ENCODE measurements around the gene IPO4.

The IPO4 gene

GRCh38 chr14:24190416-24190815 lies 1.8 kb upstream of the IPO4 start:
- Histone ChIP-seq H3K9ac (ENCODE audit: insufficient read length) (no peak overlapping the region), H3K4me3 (no peak overlapping the region), H3K9me3 (ENCODE audit: low read depth, low read length) (no peaks in the 10 kb centered on the region), H3K36me3 (ENCODE audit: insufficient read depth, low read length) (peaks cover 34% of the 10 kb centered on the region), H3K27ac (no peak overlapping the region)
- DNase-seq (ENCODE audit: low read depth, low spot score), result no peak
- TF ChIP-seq POLR2AphosphoS5 (IDR thresholded peaks at IDR 0.05; ENCODE audit: borderline replicate concordance, low read depth, low read length) (no peak), EZH2 (IDR thresholded peaks at IDR 0.05) (no peak), FOXP2 (optimal IDR thresholded peaks at IDR 0.05; ENCODE audit: control extremely low read depth, extremely low read length, insufficient read depth) (no peak)

- Histone ChIP-seq H3K9me3 (ENCODE audit: low read depth, low read length) (no peaks in the 10 kb centered on the region), H3K36me3 (ENCODE audit: insufficient read depth, low read length) (peaks cover 42% of the 10 kb centered on the region), H3K9ac (ENCODE audit: insufficient read length) (peak overlapping the region; percentile 81), H3K4me3 (peak overlapping the region; percentile 86), H3K27ac (peak overlapping the region; percentile 80)
- TF ChIP-seq FOXP2 (optimal IDR thresholded peaks at IDR 0.05; ENCODE audit: control extremely low read depth, extremely low read length, insufficient read depth), result no peak
- TF ChIP-seq POLR2AphosphoS5 (IDR thresholded peaks at IDR 0.05; ENCODE audit: borderline replicate concordance, low read depth, low read length), result no peak
- no peak for TF ChIP-seq EZH2 (IDR thresholded peaks at IDR 0.05)
- DNase-seq (ENCODE audit: low read depth, low spot score), result no peak
Observed at GRCh38 chr14:24189460-24189859, 844 bp upstream of the IPO4 start.

- TF ChIP-seq FOXP2 (optimal IDR thresholded peaks at IDR 0.05; ENCODE audit: control extremely low read depth, extremely low read length, insufficient read depth) (no peak), EZH2 (IDR thresholded peaks at IDR 0.05) (no peak), POLR2AphosphoS5 (IDR thresholded peaks at IDR 0.05; ENCODE audit: borderline replicate concordance, low read depth, low read length) (no peak)
- Histone ChIP-seq H3K36me3 (ENCODE audit: insufficient read depth, low read length) (peaks cover 44% of the 10 kb centered on the region), H3K9ac (ENCODE audit: insufficient read length) (peak overlapping the region; percentile 81), H3K9me3 (ENCODE audit: low read depth, low read length) (no peaks in the 10 kb centered on the region), H3K4me3 (peak overlapping the region; percentile 86), H3K27ac (peak overlapping the region; percentile 80)
- DNase-seq (ENCODE audit: low read depth, low spot score), result no peak
Observed at GRCh38 chr14:24189059-24189375, 401 bp upstream of the IPO4 start.

- no peak overlapping the region for H3K27ac ChIP-seq
Observed at GRCh38 chr14:24187539-24187915, 1.1 kb downstream of the IPO4 start.

GRCh38 chr14:24186831-24187538 lies 1.6 kb downstream of the IPO4 start:
- Histone ChIP-seq H3K9me3 (ENCODE audit: low read depth, low read length) (no peaks in the 10 kb centered on the region), H3K27ac (no peak overlapping the region), H3K36me3 (ENCODE audit: insufficient read depth, low read length) (peaks cover 50% of the 10 kb centered on the region), H3K9ac (ENCODE audit: insufficient read length) (peak overlapping the region; percentile 80), H3K4me3 (peak overlapping the region; percentile 86)
- DNase-seq (ENCODE audit: low read depth, low spot score), result no peak
- no peak for TF ChIP-seq EZH2 (IDR thresholded peaks at IDR 0.05)
- no peak for TF ChIP-seq FOXP2 (optimal IDR thresholded peaks at IDR 0.05; ENCODE audit: control extremely low read depth, extremely low read length, insufficient read depth)
- no peak for TF ChIP-seq POLR2AphosphoS5 (IDR thresholded peaks at IDR 0.05; ENCODE audit: borderline replicate concordance, low read depth, low read length)

More at GRCh38 chr14:24187539-24187915, 1.1 kb downstream of the IPO4 start:
- Histone ChIP-seq H3K36me3 (ENCODE audit: insufficient read depth, low read length) (peaks cover 53% of the 10 kb centered on the region), H3K4me3 (peak overlapping the region; percentile 86), H3K9me3 (ENCODE audit: low read depth, low read length) (no peaks in the 10 kb centered on the region), H3K9ac (ENCODE audit: insufficient read length) (peak overlapping the region; percentile 80)
- no peak for DNase-seq (ENCODE audit: low read depth, low spot score)
- TF ChIP-seq POLR2AphosphoS5 (IDR thresholded peaks at IDR 0.05; ENCODE audit: borderline replicate concordance, low read depth, low read length), result no peak
- no peak for TF ChIP-seq EZH2 (IDR thresholded peaks at IDR 0.05)
- no peak for TF ChIP-seq FOXP2 (optimal IDR thresholded peaks at IDR 0.05; ENCODE audit: control extremely low read depth, extremely low read length, insufficient read depth)

GRCh38 chr14:24185741-24186140 lies 2.9 kb downstream of the IPO4 start:
- H3K9ac ChIP-seq (ENCODE audit: insufficient read length), result no peak overlapping the region
- no peak for TF ChIP-seq POLR2AphosphoS5 (IDR thresholded peaks at IDR 0.05; ENCODE audit: borderline replicate concordance, low read depth, low read length)
- TF ChIP-seq FOXP2 (optimal IDR thresholded peaks at IDR 0.05; ENCODE audit: control extremely low read depth, extremely low read length, insufficient read depth), result no peak
- TF ChIP-seq EZH2 (IDR thresholded peaks at IDR 0.05), result no peak
- H3K9me3 ChIP-seq (ENCODE audit: low read depth, low read length), result no peaks in the 10 kb centered on the region
- no peak overlapping the region for H3K4me3 ChIP-seq
- H3K36me3 ChIP-seq (ENCODE audit: insufficient read depth, low read length), result peaks cover 60% of the 10 kb centered on the region
- H3K27ac ChIP-seq, result no peak overlapping the region
- no peak for DNase-seq (ENCODE audit: low read depth, low spot score)

- no peak for TF ChIP-seq FOXP2 (optimal IDR thresholded peaks at IDR 0.05; ENCODE audit: control extremely low read depth, extremely low read length, insufficient read depth)
- TF ChIP-seq EZH2 (IDR thresholded peaks at IDR 0.05), result no peak
- no peak for TF ChIP-seq POLR2AphosphoS5 (IDR thresholded peaks at IDR 0.05; ENCODE audit: borderline replicate concordance, low read depth, low read length)
- H3K9me3 ChIP-seq (ENCODE audit: low read depth, low read length), result no peaks in the 10 kb centered on the region
- no peak overlapping the region for H3K9ac ChIP-seq (ENCODE audit: insufficient read length)
- H3K27ac ChIP-seq, result no peak overlapping the region
- no peak for DNase-seq (ENCODE audit: low read depth, low spot score)
- no peak overlapping the region for H3K4me3 ChIP-seq
- peaks cover 67% of the 10 kb centered on the region for H3K36me3 ChIP-seq (ENCODE audit: insufficient read depth, low read length)
Observed at GRCh38 chr14:24185026-24185425, 3.6 kb downstream of the IPO4 start.

- TF ChIP-seq POLR2AphosphoS5 (IDR thresholded peaks at IDR 0.05; ENCODE audit: borderline replicate concordance, low read depth, low read length) (no peak), FOXP2 (optimal IDR thresholded peaks at IDR 0.05; ENCODE audit: control extremely low read depth, extremely low read length, insufficient read depth) (no peak), EZH2 (IDR thresholded peaks at IDR 0.05) (no peak)
- no peak for DNase-seq (ENCODE audit: low read depth, low spot score)
- H3K36me3 ChIP-seq (ENCODE audit: insufficient read depth, low read length), result peaks cover 74% of the 10 kb centered on the region
- no peak overlapping the region for H3K9ac ChIP-seq (ENCODE audit: insufficient read length)
- no peak overlapping the region for H3K27ac ChIP-seq
- H3K4me3 ChIP-seq, result no peak overlapping the region
- H3K9me3 ChIP-seq (ENCODE audit: low read depth, low read length), result no peaks in the 10 kb centered on the region
Observed at GRCh38 chr14:24184104-24184970, 4.3 kb downstream of the IPO4 start.
